Osteoblast (primary cell): ENCODE results near the gene SETD1A. TPM values are rescaled to one million over a fixed set of nuclear protein-coding genes. Genes with fewer than 3 reads are reported as not detected.

Experiments used
- DNase-seq: peaks from one replicate; pipeline ENCODE4 v3.0.0; 2011; ENCODE audit warnings: low spot score, mixed read lengths; ENCODE audit not compliant: insufficient read length; ENCODE audit errors: missing footprints
- H2AFZ ChIP-seq: 2 replicates; pipeline ENCODE4 v1.6.0; 2011; ENCODE audit warnings: mild to moderate bottlenecking, low read length
- H3K27ac ChIP-seq: 2 replicates; pipeline ENCODE4 v1.5.1; 2011; ENCODE audit warnings: mild to moderate bottlenecking, low read depth, low read length, moderate library complexity
- H3K27me3 ChIP-seq: 2 replicates; pipeline ENCODE4 v1.6.0; 2012; ENCODE audit warnings: mild to moderate bottlenecking, control low read depth, inconsistent platforms, low read length, moderate library complexity; ENCODE audit not compliant: insufficient read depth
- H3K36me3 ChIP-seq: 2 replicates; pipeline ENCODE4 v1.5.1; 2011; ENCODE audit warnings: mild to moderate bottlenecking, low read length, control low read depth, moderate library complexity; ENCODE audit not compliant: insufficient read depth
- H3K4me1 ChIP-seq: 2 replicates; pipeline ENCODE4 v1.5.1; 2011; ENCODE audit warnings: mild to moderate bottlenecking, low read length, control low read depth, moderate library complexity; ENCODE audit not compliant: insufficient read depth
- H3K4me2 ChIP-seq: 2 replicates; pipeline ENCODE4 v1.6.0; 2011; ENCODE audit warnings: mild to moderate bottlenecking, low read length; ENCODE audit not compliant: insufficient read depth
- H3K4me3 ChIP-seq: fragments of 200-600 bp; sonication (generic); 3 replicates; pipeline ENCODE4 v1.5.1; 2012; ENCODE audit warnings: mild to moderate bottlenecking, low read length, inconsistent platforms; ENCODE audit not compliant: insufficient read depth
- H3K79me2 ChIP-seq: 2 replicates; pipeline ENCODE4 v1.6.0; 2012; ENCODE audit warnings: mild to moderate bottlenecking, low read length, control low read depth, inconsistent platforms; ENCODE audit not compliant: insufficient read depth
- H3K9me3 ChIP-seq: 2 replicates; pipeline ENCODE4 v1.5.1; 2011; ENCODE audit warnings: low read depth, low read length, control low read depth
- H4K20me1 ChIP-seq: 2 replicates; pipeline ENCODE4 v1.6.0; 2012; ENCODE audit warnings: mild to moderate bottlenecking, low read length, control low read depth; ENCODE audit not compliant: insufficient read depth
- CTCF ChIP-seq: IDR thresholded peaks from 2 replicates; pipeline ENCODE4 v1.5.1; 2011; ENCODE audit warnings: mild to moderate bottlenecking, low read depth, low read length, moderate library complexity; ENCODE audit errors: extremely low read depth
- total RNA-seq: library from RNA; depleted of rRNA; stranded (reverse); fragments of >200 nt; gene quantifications from 2 replicates; pipeline ENCODE4 v1.2.3, GENCODE V29; 2012

SETD1A gene
- total RNA-seq, 1 donor, result 2.2 TPM

- H3K79me2 ChIP-seq, result no peaks in the 10 kb centered on the region
- peaks cover 35% of the 10 kb centered on the region for H3K4me1 ChIP-seq
Observed at GRCh38 chr16:31002250-31002700, 44.7 kb downstream of the SETD1A start.

GRCh38 chr16:31002862-31003341 lies 45.3 kb downstream of the SETD1A start:
- Histone ChIP-seq H4K20me1 (no peaks in the 10 kb centered on the region), H3K27ac (no peak overlapping the region), H3K27me3 (no peaks in the 10 kb centered on the region), H3K4me3 (no peak overlapping the region), H3K9me3 (no peaks in the 10 kb centered on the region), H3K79me2 (no peaks in the 10 kb centered on the region), H3K4me1 (peaks cover 32% of the 10 kb centered on the region), H3K36me3 (no peaks in the 10 kb centered on the region), H2AFZ (no peak overlapping the region), H3K4me2 (no peak overlapping the region)
- no peak for TF ChIP-seq CTCF
- DNase-seq, result peak; percentile 59

More at GRCh38 chr16:31002250-31002700, 44.7 kb downstream of the SETD1A start:
- H3K9me3 ChIP-seq, result no peaks in the 10 kb centered on the region
- H2AFZ ChIP-seq, result no peak overlapping the region
- DNase-seq, result peak; percentile 81
- H4K20me1 ChIP-seq, result no peaks in the 10 kb centered on the region
- no peak overlapping the region for H3K4me3 ChIP-seq
- H3K4me2 ChIP-seq, result no peak overlapping the region
- no peak for TF ChIP-seq CTCF
- no peaks in the 10 kb centered on the region for H3K27me3 ChIP-seq
- H3K27ac ChIP-seq, result no peak overlapping the region
- H3K36me3 ChIP-seq, result no peaks in the 10 kb centered on the region

GRCh38 chr16:31003744-31004143 lies 46.2 kb downstream of the SETD1A start:
- H2AFZ ChIP-seq, result no peak overlapping the region
- no peak overlapping the region for H3K4me2 ChIP-seq
- DNase-seq, result peak; percentile 85
- no peak for TF ChIP-seq CTCF
- no peak overlapping the region for H3K4me3 ChIP-seq
- H3K27me3 ChIP-seq, result no peaks in the 10 kb centered on the region
- no peaks in the 10 kb centered on the region for H3K36me3 ChIP-seq
- H4K20me1 ChIP-seq, result no peaks in the 10 kb centered on the region
- no peaks in the 10 kb centered on the region for H3K79me2 ChIP-seq
- no peaks in the 10 kb centered on the region for H3K9me3 ChIP-seq
- H3K27ac ChIP-seq, result no peak overlapping the region
- peaks cover 30% of the 10 kb centered on the region for H3K4me1 ChIP-seq

- DNase-seq, result peak; percentile 21
- no peak overlapping the region for H3K4me3 ChIP-seq
- H3K4me2 ChIP-seq, result no peak overlapping the region
- no peak for TF ChIP-seq CTCF
- H4K20me1 ChIP-seq, result no peaks in the 10 kb centered on the region
- H3K4me1 ChIP-seq, result peaks cover 26% of the 10 kb centered on the region
- H3K36me3 ChIP-seq, result no peaks in the 10 kb centered on the region
- H3K27me3 ChIP-seq, result no peaks in the 10 kb centered on the region
- no peaks in the 10 kb centered on the region for H3K79me2 ChIP-seq
- no peak overlapping the region for H3K27ac ChIP-seq
- no peak overlapping the region for H2AFZ ChIP-seq
- H3K9me3 ChIP-seq, result no peaks in the 10 kb centered on the region
Observed at GRCh38 chr16:31004658-31005057, 47.1 kb downstream of the SETD1A start.
